GM23338 (cell line): ENCODE data around the gene STX1A. TPM values are rescaled to one million over a fixed set of nuclear protein-coding genes. Genes with fewer than 3 reads are reported as not detected.

Source experiments
- ATAC-seq: fragments of 200-7000 bp; cut with Tn5 transposase; 3 replicates; pipeline ENCODE4 v1.9.1; 2020
- DNase-seq: peaks from one replicate; pipeline ENCODE4 v3.0.0-alpha.2; 2015; ENCODE audit warnings: low spot score
- H2AFZ ChIP-seq: fragments of 200-600 bp; sonication (generic); 2 replicates; pipeline ENCODE4 v1.8.0; 2016; ENCODE audit warnings: antibody characterized with exemption, mild to moderate bottlenecking, moderate library complexity
- H3F3A ChIP-seq: fragments of 200-600 bp; sonication (generic); replicated peaks from 2 replicates; pipeline ENCODE4 v1.8.0; 2017; ENCODE audit warnings: antibody characterized with exemption, mixed run types, low read depth
- H3K27ac ChIP-seq: fragments of 200-600 bp; sonication (generic); 2 replicates; pipeline ENCODE4 v1.6.1; 2016; ENCODE audit warnings: low read depth
- H3K27me3 ChIP-seq: fragments of 200-600 bp; sonication (generic); 2 replicates; pipeline ENCODE4 v1.8.0; 2016; ENCODE audit warnings: mild to moderate bottlenecking, mixed run types, moderate library complexity; ENCODE audit not compliant: insufficient read depth
- H3K36me3 ChIP-seq: fragments of 200-600 bp; sonication (generic); 2 replicates; pipeline ENCODE4 v1.8.0; 2016; ENCODE audit warnings: mild to moderate bottlenecking; ENCODE audit not compliant: insufficient read depth
- H3K4me1 ChIP-seq: fragments of 200-600 bp; sonication (generic); 2 replicates; pipeline ENCODE4 v1.8.0; 2016; ENCODE audit warnings: mild to moderate bottlenecking, moderate library complexity; ENCODE audit not compliant: insufficient read depth
- H3K4me2 ChIP-seq: fragments of 200-600 bp; sonication (generic); 2 replicates; pipeline ENCODE4 v1.7.1; 2017; ENCODE audit warnings: mixed run types
- H3K4me3 ChIP-seq: fragments of 200-600 bp; sonication (generic); 2 replicates; pipeline ENCODE4 v1.6.1; 2016; ENCODE audit warnings: mixed run types
- H3K79me2 ChIP-seq: fragments of 200-600 bp; sonication (generic); replicated peaks from 2 replicates; pipeline ENCODE4 v1.8.0; 2017; ENCODE audit warnings: mild to moderate bottlenecking; ENCODE audit not compliant: insufficient read depth
- H3K9me2 ChIP-seq: fragments of 200-600 bp; sonication (generic); 2 replicates; pipeline ENCODE4 v1.8.0; 2017; ENCODE audit not compliant: insufficient read depth
- H4K20me1 ChIP-seq: fragments of 200-600 bp; sonication (generic); replicated peaks from 2 replicates; pipeline ENCODE4 v1.8.0; 2017; ENCODE audit warnings: mild to moderate bottlenecking; ENCODE audit not compliant: insufficient read depth
- H3K27ac Mint-ChIP-seq: 2 replicates; pipeline ENCODE4 v1.8.0; 2020; ENCODE audit warnings: inconsistent platforms, mild to moderate bottlenecking, moderate library complexity, mixed read lengths
- H3K27me3 Mint-ChIP-seq: 3 replicates; pipeline ENCODE4 v1.8.0; 2022; ENCODE audit warnings: low read depth, mild to moderate bottlenecking, moderate library complexity, mixed read lengths, inconsistent platforms; ENCODE audit not compliant: insufficient read depth, poor library complexity
- H3K36me3 Mint-ChIP-seq: 3 replicates; pipeline ENCODE4 v1.8.0; 2021; ENCODE audit warnings: low read depth, mild to moderate bottlenecking, inconsistent platforms, moderate library complexity, mixed read lengths
- H3K4me1 Mint-ChIP-seq: 3 replicates; pipeline ENCODE4 v1.8.0; 2020; ENCODE audit warnings: mild to moderate bottlenecking, inconsistent platforms, mixed read lengths
- H3K4me3 Mint-ChIP-seq: 3 replicates; pipeline ENCODE4 v1.8.0; 2021; ENCODE audit warnings: moderate library complexity, mild to moderate bottlenecking, inconsistent platforms, mixed read lengths
- H3K9me3 Mint-ChIP-seq: 3 replicates; pipeline ENCODE4 v1.8.0; 2020; ENCODE audit warnings: moderate library complexity, mild to moderate bottlenecking, inconsistent platforms, mixed read lengths
- EZH2 ChIP-seq: fragments of 200-600 bp; sonication (generic); IDR thresholded peaks from one replicate; pipeline ENCODE4 v1.8.0; 2017; ENCODE audit warnings: antibody characterized with exemption, mild to moderate bottlenecking, low read depth; ENCODE audit not compliant: unreplicated experiment
- EZH2phosphoT487 ChIP-seq: fragments of 200-600 bp; sonication (generic); IDR thresholded peaks from one replicate; pipeline ENCODE4 v1.8.1; 2018; ENCODE audit warnings: antibody characterized with exemption; ENCODE audit not compliant: unreplicated experiment
- JUNB ChIP-seq: IDR thresholded peaks from one replicate; pipeline ENCODE4 v1.6.1; 2016; ENCODE audit warnings: antibody characterized with exemption; ENCODE audit not compliant: unreplicated experiment
- POLR2AphosphoS5 ChIP-seq: IDR thresholded peaks from 2 replicates; pipeline ENCODE4 v1.6.1; 2016; ENCODE audit warnings: antibody characterized with exemption, low read depth
- REST ChIP-seq: IDR thresholded peaks from one replicate; pipeline ENCODE4 v1.6.1; 2018; ENCODE audit warnings: antibody characterized with exemption; ENCODE audit not compliant: unreplicated experiment
- STAT1 ChIP-seq: IDR thresholded peaks from one replicate; pipeline ENCODE4 v1.6.1; 2016; ENCODE audit warnings: antibody characterized with exemption; ENCODE audit not compliant: unreplicated experiment
- ZNF114 ChIP-seq: fragments of 250-450 bp; sonication (Bioruptor Pico); IDR thresholded peaks from 2 replicates; pipeline ENCODE4 v1.5.0; 2020; ENCODE audit warnings: mild to moderate bottlenecking, moderate library complexity
- ZNF331 ChIP-seq: fragments of 250-450 bp; sonication (Bioruptor Pico); IDR thresholded peaks from 2 replicates; pipeline ENCODE4 v1.5.0; 2020; ENCODE audit warnings: low read depth, mild to moderate bottlenecking, moderate library complexity
- polyA plus RNA-seq: library from polyadenylated mRNA; unstranded; fragments of >200 nt; fragmentation: Nextera tagmentation; extraction: Ambion mirVana; gene quantifications from 2 replicates; pipeline ENCODE4 v1.2.1, GENCODE V29; 2016
- total RNA-seq: library from RNA; depleted of rRNA; stranded (reverse); fragments of >200 nt; shearing (Covaris generic); gene quantifications from 2 replicates; pipeline ENCODE4 v1.2.3, GENCODE V29; 2014
- TF ChIP-seq, protein P1 (sequence below): IDR thresholded peaks from 2 replicates; pipeline ENCODE4 v1.6.1; 2016; ENCODE audit warnings: antibody characterized with exemption
- TF ChIP-seq, protein P2 (sequence below), 2 experiments: fragments of 200-600 bp in 1 of 2; sonication (generic) in 1 of 2; conservative IDR thresholded peaks; 2 replicates each; pipeline versions ENCODE4 v1.5.1 to v1.6.1; 2016 to 2017; ENCODE audit warnings: antibody characterized with exemption in 2 of 2, low read depth in 2 of 2, mild to moderate bottlenecking in 2 of 2, moderate library complexity in 1 of 2

The STX1A gene
- total and polyA plus RNA-seq, 2 experiments from 2014 or later: 9.1 to 19.8 TPM

GRCh38 chr7:73730485-73730884, 11.0 kb upstream of the STX1A start:
- Histone ChIP-seq H3K36me3 (no peaks in the 10 kb centered on the region), H3K27me3 (no peaks in the 10 kb centered on the region), H2AFZ (no peak overlapping the region), H3K9me2 (no peaks in the 10 kb centered on the region), H3K27ac (no peak overlapping the region), H3F3A (0 out of 2 replicates have a peak, but pooled peaks cover 2% of the 10 kb centered on the region), H4K20me1 (no peaks in the 10 kb centered on the region), H3K4me1 (0 out of 2 replicates have a peak, but pooled peaks cover 7% of the 10 kb centered on the region), H3K79me2 (no peaks in the 10 kb centered on the region), H3K4me3 (no peak overlapping the region), H3K4me2 (no peak overlapping the region)
- no peak for DNase-seq
- ATAC-seq: no peak
- H3K4me1 Mint-ChIP-seq: peaks cover 15% of the 10 kb centered on the region
- TF ChIP-seq, protein P1, sequence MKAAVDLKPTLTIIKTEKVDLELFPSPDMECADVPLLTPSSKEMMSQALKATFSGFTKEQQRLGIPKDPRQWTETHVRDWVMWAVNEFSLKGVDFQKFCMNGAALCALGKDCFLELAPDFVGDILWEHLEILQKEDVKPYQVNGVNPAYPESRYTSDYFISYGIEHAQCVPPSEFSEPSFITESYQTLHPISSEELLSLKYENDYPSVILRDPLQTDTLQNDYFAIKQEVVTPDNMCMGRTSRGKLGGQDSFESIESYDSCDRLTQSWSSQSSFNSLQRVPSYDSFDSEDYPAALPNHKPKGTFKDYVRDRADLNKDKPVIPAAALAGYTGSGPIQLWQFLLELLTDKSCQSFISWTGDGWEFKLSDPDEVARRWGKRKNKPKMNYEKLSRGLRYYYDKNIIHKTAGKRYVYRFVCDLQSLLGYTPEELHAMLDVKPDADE: no peak
- TF ChIP-seq EZH2phosphoT487 (no peak), STAT1 (no peak), POLR2AphosphoS5 (no peak), REST (no peak), EZH2 (no peak), ZNF331 (CRISPR knock-in tag) (no peak), ZNF114 (CRISPR knock-in tag) (no peak)
- TF ChIP-seq, protein P2, sequence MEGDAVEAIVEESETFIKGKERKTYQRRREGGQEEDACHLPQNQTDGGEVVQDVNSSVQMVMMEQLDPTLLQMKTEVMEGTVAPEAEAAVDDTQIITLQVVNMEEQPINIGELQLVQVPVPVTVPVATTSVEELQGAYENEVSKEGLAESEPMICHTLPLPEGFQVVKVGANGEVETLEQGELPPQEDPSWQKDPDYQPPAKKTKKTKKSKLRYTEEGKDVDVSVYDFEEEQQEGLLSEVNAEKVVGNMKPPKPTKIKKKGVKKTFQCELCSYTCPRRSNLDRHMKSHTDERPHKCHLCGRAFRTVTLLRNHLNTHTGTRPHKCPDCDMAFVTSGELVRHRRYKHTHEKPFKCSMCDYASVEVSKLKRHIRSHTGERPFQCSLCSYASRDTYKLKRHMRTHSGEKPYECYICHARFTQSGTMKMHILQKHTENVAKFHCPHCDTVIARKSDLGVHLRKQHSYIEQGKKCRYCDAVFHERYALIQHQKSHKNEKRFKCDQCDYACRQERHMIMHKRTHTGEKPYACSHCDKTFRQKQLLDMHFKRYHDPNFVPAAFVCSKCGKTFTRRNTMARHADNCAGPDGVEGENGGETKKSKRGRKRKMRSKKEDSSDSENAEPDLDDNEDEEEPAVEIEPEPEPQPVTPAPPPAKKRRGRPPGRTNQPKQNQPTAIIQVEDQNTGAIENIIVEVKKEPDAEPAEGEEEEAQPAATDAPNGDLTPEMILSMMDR (conservative IDR thresholded peaks at IDR 0.05; ENCODE audit: low read depth in 2 of 2): no peak
- H3K27ac Mint-ChIP-seq: no peak overlapping the region
- H3K36me3 Mint-ChIP-seq: no peaks in the 10 kb centered on the region
- no peak overlapping the region for H3K4me3 Mint-ChIP-seq
- no peaks in the 10 kb centered on the region for H3K9me3 Mint-ChIP-seq
- H3K27me3 Mint-ChIP-seq: no peaks in the 10 kb centered on the region

DNA sequence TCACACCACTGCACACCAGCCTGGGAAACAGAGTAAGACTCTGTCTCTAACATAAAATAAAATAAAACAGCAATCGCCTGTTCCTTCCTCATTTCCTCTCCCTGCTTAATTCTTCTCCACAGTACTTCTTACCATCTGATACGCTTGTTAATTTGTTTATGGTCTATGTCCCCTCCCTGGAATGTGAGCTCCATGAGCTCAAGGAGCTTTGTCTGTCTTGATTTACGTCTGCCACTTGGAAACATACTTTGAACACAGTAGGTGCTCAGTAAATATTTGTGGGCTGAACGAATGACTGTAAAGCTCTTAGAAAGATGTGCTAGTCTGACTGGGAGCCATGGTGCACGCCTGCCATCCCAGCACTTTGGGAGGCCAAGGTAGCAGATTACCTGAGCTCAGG, 9.1 kb upstream of the STX1A start:
- Histone ChIP-seq H2AFZ (no peak overlapping the region), H3K4me1 (0 out of 2 replicates have a peak, but pooled peaks cover 7% of the 10 kb centered on the region), H4K20me1 (no peaks in the 10 kb centered on the region), H3K9me2 (no peaks in the 10 kb centered on the region), H3K4me2 (no peak overlapping the region), H3K27me3 (no peaks in the 10 kb centered on the region), H3K79me2 (no peaks in the 10 kb centered on the region), H3K36me3 (no peaks in the 10 kb centered on the region), H3F3A (0 out of 2 replicates have a peak, but pooled peaks cover 2% of the 10 kb centered on the region), H3K27ac (no peak overlapping the region), H3K4me3 (no peak overlapping the region)
- DNase-seq (no peak), ATAC-seq (no peak)
- H3K9me3 Mint-ChIP-seq: no peaks in the 10 kb centered on the region
- peaks cover 3% of the 10 kb centered on the region for H3K27me3 Mint-ChIP-seq
- no peaks in the 10 kb centered on the region for H3K36me3 Mint-ChIP-seq
- H3K27ac Mint-ChIP-seq: no peak overlapping the region
- no peak overlapping the region for H3K4me3 Mint-ChIP-seq
- H3K4me1 Mint-ChIP-seq: peaks cover 12% of the 10 kb centered on the region
- no peak for TF ChIP-seq POLR2AphosphoS5
- no peak for TF ChIP-seq JUNB
